Sciatic nerve (tissue), 2 donors: ENCODE data around the gene TSPAN4. TPM values are rescaled to one million over a fixed set of nuclear protein-coding genes. Genes with fewer than 3 reads are reported as not detected.

ENCODE experiments used
- ATAC-seq: fragments of 200-7000 bp; cut with Tn5 transposase; one replicate; pipeline ENCODE4 v1.9.1; 2020; ENCODE audit warnings: mild to moderate bottlenecking, moderate library complexity
- DNase-seq: peaks from one replicate; pipeline ENCODE4 v3.0.0-alpha.2; 2020; ENCODE audit warnings: low spot score
- intact Hi-C: fragments of 100-400 bp; cut with DNase I; formaldehyde crosslinking; loops from one replicate; pipeline ENCODE4 v1.14.2; 2022
- total RNA-seq: library from RNA; stranded (reverse); fragmentation: NEBNext Ultra II Directional; extraction: Animal tissue kit (Norgen Biotek cat#: 25700); gene quantifications from one replicate; pipeline ENCODE4 v1.2.1, GENCODE V29; 2021
- donor health status: DM: no; HTN: no; CAD: no.
- donor health status: DM: no; HTN: no; CAD: no.

Gene TSPAN4
- total RNA-seq, 1 donor from 2014 or later = 118 TPM

DNA sequence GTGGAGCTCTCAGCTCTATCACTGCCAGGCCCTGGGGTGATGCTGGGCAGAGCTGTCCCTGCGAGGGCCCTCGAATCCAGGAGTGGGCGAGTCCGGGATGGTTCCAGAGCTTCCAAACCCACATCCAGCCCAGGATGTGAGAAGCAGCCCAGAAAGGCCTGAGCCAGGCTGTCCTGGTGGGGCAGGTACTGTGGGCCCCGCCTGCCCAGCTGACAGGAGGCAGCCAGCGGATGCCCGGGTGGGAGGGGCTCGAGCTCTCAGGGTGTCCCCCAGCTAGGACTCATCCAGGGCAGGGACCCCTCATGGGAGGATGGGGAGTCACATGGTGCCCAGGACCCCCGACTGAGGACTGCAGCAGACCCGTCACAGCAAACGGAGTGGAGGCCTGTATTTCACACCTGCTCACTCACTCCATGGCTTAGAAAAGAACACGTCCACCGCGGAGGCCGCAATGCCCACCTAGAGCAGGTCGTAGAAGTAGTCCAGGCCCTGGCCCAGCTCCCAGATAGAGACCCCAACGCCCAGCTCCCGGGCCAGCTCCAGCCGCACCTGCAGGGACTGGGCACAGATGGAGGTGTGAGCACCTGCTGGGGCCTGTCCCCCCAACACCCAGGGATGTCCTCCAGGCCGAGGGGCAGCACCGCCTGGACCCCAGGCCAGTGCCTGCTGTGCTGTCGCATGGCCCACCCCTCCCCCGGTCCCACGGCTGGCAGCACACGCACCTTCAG lies 26.9 kb downstream of the TSPAN4 start:
- DNase-seq (no peak), ATAC-seq (no peak)
- intact Hi-C loops = no loop called here

GRCh38 chr11:870127-870413 lies 27.4 kb downstream of the TSPAN4 start:
- DNase-seq (no peak), ATAC-seq (no peak)
- intact Hi-C loops = no loop called here

- ATAC-seq (no peak), DNase-seq (no peak)
- intact Hi-C loops = no loop called here
Measured at GRCh38 chr11:870418-870817, 27.8 kb downstream of the TSPAN4 start.

DNA sequence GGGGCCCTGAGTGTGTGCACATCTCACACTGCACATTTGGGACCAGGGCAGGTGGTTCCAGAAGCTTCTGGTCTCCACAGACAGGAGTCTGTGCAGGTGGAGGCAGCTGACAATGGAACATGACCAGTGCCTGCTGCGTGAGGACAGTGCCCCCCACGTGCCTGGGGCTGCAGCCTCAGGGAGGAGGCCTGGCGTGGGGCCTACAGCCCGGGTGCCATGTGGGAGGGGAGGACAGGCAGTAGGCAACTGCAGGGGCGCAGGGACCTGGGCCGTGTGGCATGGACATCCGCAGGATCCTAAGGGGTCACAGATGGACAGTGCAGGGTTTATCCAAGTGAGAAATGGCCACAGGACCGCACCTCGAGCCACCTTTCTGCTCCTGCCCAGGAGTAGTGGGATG lies 28.8 kb downstream of the TSPAN4 start:
- intact Hi-C loops = no loop called here
- no peak for ATAC-seq
- DNase-seq = no peak

- intact Hi-C loops = no loop called here
- ATAC-seq = no peak
- no peak for DNase-seq
Measured at GRCh38 chr11:872799-873198, 30.1 kb downstream of the TSPAN4 start.

GRCh38 chr11:873706-874105 lies 31.1 kb downstream of the TSPAN4 start:
- DNase-seq (no peak), ATAC-seq (no peak)
- intact Hi-C loops = no loop called here

- ATAC-seq = no peak
- intact Hi-C loops = no loop called here
- DNase-seq = no peak
Measured at GRCh38 chr11:875203-875602, 32.6 kb downstream of the TSPAN4 start.

DNA sequence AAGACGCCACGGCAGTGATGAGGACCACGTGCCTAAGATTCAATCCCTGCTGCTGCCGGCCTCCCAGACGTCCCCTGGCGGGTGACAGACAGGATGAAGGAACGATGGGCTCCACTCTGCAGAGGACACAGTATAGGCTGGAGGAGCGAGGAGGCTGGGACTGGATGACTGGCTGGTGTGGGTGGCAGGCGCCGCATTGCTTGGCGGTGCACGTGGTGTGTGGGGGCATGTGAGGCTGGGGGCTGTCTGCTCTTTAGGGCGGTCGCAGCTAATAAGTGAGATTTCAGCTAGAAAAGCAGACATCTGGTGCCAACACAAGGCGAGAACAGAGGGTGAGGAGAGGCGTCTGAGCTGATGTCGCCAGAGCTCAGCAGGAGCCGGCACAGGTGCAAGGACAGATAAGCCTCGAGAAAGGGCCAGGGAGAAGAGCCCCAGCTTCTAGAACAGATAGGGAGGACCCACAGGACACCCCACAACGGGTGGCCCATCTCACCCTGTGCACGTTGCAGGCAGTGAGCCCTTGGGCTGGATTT lies 33.2 kb downstream of the TSPAN4 start:
- DNase-seq (no peak), ATAC-seq (peak; percentile 21)
- intact Hi-C loops = no loop called here

- intact Hi-C loops = no loop called here
- peak; percentile 59 for ATAC-seq
- DNase-seq = no peak
Measured at GRCh38 chr11:876545-876944, 33.9 kb downstream of the TSPAN4 start.

- DNase-seq (no peak), ATAC-seq (no peak)
- intact Hi-C loops = no loop called here
Measured at GRCh38 chr11:877565-877964, 34.9 kb downstream of the TSPAN4 start.

DNA sequence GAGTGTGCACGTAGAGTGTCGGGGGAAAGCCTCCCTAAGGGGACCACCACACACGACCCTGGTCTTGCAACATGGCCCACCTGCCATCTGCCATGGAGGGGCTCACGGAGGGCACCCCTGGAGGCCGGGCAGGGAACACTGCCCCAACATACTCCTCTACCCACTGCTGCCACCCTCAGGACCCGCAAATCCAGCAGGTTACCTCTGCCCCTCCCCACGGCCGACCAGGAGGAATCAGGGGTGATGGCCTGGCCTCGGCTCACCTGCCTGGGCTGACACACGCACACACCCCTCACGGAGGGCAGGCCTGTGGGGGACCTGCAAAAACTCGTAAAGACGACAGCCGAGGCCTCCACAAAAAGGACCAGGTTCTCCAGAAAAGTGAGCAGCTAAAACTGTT lies 37.8 kb downstream of the TSPAN4 start:
- DNase-seq = no peak
- intact Hi-C loops = no loop called here
- ATAC-seq = no peak

DNA sequence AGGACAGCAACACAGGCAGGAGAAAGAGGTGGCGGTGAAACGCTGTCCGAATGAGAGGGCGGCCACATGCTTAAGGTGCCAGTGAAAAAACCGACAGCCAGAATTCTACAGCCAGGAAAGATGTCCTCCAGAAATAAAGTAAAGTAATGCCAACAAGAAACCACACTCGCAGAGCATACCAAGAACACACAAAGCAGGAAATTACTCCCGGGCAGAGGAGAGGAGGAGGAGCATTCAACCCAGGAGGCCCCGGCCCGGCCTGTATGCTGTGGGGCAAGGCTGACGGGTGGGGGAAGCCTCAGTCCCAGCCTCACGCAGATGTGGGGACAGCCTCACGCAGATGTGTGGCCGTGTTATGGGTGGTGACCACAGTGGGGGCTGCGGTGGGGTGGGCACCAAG lies 39.9 kb downstream of the TSPAN4 start:
- ATAC-seq (no peak), DNase-seq (no peak)
- intact Hi-C loops = no loop called here

DNA sequence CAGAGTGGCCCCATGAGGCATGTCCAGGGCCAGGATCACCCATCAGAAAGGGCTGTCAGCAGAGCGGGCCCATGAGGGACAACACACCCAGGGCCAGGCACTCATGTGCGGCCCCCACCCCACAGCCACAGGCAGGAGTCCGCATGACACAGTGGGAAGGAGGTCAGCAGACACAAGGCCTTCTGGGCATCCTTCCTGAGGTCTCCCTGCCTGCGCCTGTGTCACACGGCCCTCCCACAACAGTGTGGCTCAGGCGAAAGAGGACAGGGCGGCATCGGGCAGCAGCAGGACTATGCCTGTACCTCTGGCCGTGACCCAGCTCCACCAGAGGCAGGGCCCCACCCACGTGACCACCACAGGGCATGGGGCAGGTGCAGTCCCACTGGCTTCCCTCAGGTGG lies 40.9 kb downstream of the TSPAN4 start:
- DNase-seq = no peak
- intact Hi-C loops = no loop called here
- no peak for ATAC-seq

- intact Hi-C loops = no loop called here
- peak; percentile 15 for ATAC-seq
- DNase-seq = no peak
Measured at GRCh38 chr11:884578-885070, 42.0 kb downstream of the TSPAN4 start.

DNA sequence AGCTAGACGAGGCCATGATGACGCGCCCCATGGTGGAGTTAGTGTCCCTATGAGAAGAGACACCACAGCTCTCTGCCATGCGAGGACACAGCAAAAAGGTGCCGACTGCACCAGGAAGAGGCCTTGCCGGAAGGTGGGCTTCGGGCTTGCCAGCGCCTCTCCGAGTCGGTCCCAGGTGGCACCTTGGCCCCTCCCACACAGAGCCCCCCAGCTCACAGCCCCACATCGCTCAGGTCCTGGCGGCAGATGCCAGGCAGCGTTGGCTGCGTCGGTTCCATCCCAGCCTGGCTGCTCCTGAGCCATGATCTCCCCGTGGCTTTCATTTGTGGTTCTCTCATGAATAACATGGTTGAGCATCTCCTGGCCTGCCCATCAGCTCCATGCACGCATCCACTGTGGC lies 43.9 kb downstream of the TSPAN4 start:
- no peak for DNase-seq
- intact Hi-C loops = no loop called here
- no peak for ATAC-seq

DNA sequence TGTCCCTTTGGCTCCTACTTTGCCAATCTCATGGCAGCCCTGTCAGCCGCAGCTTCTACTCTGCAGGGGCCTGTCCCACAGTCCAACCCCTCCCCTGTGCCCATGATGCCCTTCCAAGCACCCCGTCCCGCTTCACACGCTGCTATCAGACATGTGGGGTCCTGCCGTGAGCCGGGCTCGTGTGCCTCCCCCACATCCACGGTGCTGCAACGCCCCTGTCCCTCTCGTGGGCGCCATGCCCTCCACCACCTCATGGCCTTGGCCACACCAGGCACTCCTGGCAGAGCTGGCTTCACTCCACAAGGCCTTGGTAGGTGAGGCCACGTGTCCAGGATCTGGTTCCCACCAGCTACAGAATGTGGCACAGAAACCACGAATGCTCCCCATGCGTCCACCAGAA lies 44.9 kb downstream of the TSPAN4 start:
- DNase-seq = no peak
- intact Hi-C loops = no loop called here
- no peak for ATAC-seq

- DNase-seq (no peak), ATAC-seq (no peak)
- intact Hi-C loops = no loop called here
Measured at GRCh38 chr11:888310-889212, 45.9 kb downstream of the TSPAN4 start.

GRCh38 chr11:889257-889656 lies 46.6 kb downstream of the TSPAN4 start:
- intact Hi-C loops = no loop called here
- no peak for DNase-seq
- ATAC-seq = no peak

DNA sequence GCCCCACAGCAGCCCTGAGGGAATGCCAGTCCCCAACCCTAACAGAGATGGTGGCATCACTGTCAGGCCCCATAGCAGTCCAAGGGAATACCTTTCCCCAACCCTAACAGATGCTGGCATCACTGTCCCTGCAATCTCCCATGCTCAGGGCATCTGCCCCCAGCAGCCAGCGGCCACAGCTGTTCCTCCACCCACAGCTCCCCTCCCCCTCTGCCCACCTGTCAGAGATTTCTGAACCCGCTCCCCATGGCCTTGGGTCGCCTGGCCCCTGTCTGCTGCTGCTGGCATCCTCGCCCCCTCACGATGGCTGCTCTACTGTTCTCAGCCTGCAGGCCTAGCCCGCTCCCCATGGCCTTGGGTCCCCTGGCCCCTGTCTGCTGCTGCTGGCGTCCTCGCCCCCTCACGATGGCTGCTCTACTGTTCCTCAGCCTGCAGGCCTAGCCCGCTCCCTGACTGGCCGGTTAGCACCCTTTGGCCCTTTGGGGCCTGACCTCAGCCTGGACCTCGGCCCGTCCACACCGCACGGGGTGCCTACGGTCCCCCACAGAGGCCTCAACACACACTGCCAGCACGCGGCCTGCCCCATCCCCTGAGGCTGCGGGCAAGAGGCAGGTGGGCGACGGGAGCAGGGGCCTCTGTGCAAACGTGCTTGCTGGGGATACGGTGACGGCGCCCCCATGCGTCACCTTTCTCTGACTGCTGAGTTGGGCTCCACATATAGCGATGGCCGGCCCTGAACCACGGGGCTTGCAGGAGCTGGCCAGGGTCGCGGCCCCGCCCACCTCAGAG lies 47.2 kb downstream of the TSPAN4 start:
- no peak for DNase-seq
- ATAC-seq = no peak
- intact Hi-C loops = no loop called here
